Endothelial cell of umbilical vein (primary cell): Measurements from ENCODE around the gene ADARB1.

ENCODE experiments used
- CTCF ChIP-seq, 2 donors: IDR thresholded peaks; 1 replicate in 1 of 2; 2 replicates in 1 of 2; pipeline ENCODE4 v1.5.1; 2011; ENCODE audit warnings: low read length in 2 of 2, mild to moderate bottlenecking in 2 of 2, moderate library complexity in 2 of 2, control low read depth in 1 of 2, inconsistent platforms in 1 of 2, low read depth in 1 of 2; ENCODE audit not compliant: insufficient read depth in 1 of 2; ENCODE audit errors: extremely low read depth in 1 of 2
- EZH2 ChIP-seq: IDR thresholded peaks from 2 replicates; pipeline ENCODE4 v1.6.1; 2012; ENCODE audit warnings: borderline replicate concordance, low read depth, mild to moderate bottlenecking, moderate library complexity, low read length, inconsistent platforms; ENCODE audit not compliant: severe bottlenecking
- FOS ChIP-seq: IDR thresholded peaks from 2 replicates; pipeline ENCODE4 v1.6.1; 2011; ENCODE audit warnings: mild to moderate bottlenecking, low read length, moderate library complexity, borderline replicate concordance; ENCODE audit not compliant: insufficient read depth
- JUN ChIP-seq: IDR thresholded peaks from 2 replicates; pipeline ENCODE4 v1.6.1; 2011; ENCODE audit warnings: borderline replicate concordance, low read depth; ENCODE audit not compliant: insufficient read length, insufficient read depth
- MAX ChIP-seq: IDR thresholded peaks from 2 replicates; pipeline ENCODE4 v1.6.1; 2011; ENCODE audit not compliant: insufficient read depth, insufficient read length
- POLR2A ChIP-seq: IDR thresholded peaks from 2 replicates; pipeline ENCODE4 v1.6.1; 2012; ENCODE audit warnings: low read depth, mild to moderate bottlenecking, control low read depth, low read length

- TF ChIP-seq CTCF (IDR thresholded peaks at IDR 0.05; ENCODE audit: extremely low read depth in 1 of 2, insufficient read depth in 1 of 2, low read depth in 1 of 2, low read length in 2 of 2) (peak; percentile 91 to 93), MAX (no peak), EZH2 (no peak), POLR2A (no peak), FOS (no peak), JUN (no peak)
Measured at GRCh38 chr21:45136927-45137611, 62.7 kb downstream of the ADARB1 start.
